Gastroesophageal sphincter (tissue), 3 donors: ENCODE measurements around the gene PSME1.

Experiments used
- CTCF ChIP-seq, 4 experiments: fragments of 200-600 bp in 2 of 4; fragments of 450-650 bp in 2 of 4; sonication (generic) in 1 of 4; IDR thresholded peaks; one replicate each; pipeline ENCODE4 v1.5.1; 2017 to 2019; ENCODE audit warnings: antibody characterized with exemption in 4 of 4, mild to moderate bottlenecking in 2 of 4, moderate library complexity in 2 of 4
- POLR2AphosphoS5 ChIP-seq: sonication (generic); formaldehyde crosslinking; IDR thresholded peaks from one replicate; pipeline ENCODE4 v1.6.1; 2017; ENCODE audit warnings: antibody characterized with exemption

- no peak for TF ChIP-seq POLR2AphosphoS5
- TF ChIP-seq CTCF (IDR thresholded peaks at IDR 0.05) = no peak
These were observed 29.2 kb upstream of the PSME1 start for GRCh38 chr14:24106672-24107271.
